Mesenchymal stem cell (in vitro differentiated cells and primary cell): Measurements from ENCODE around the gene SACM1L.

Source experiments
- DNase-seq: peaks from one replicate; pipeline ENCODE4 v3.0.0-alpha.2; 2013
- H2AFZ ChIP-seq: one replicate; pipeline ENCODE4 v1.6.1; 2013; ENCODE audit warnings: low read depth, mild to moderate bottlenecking, control low read depth, inconsistent platforms, low read length, moderate library complexity
- H2AK5ac ChIP-seq: 2 replicates; pipeline ENCODE4 v1.6.1; 2013; ENCODE audit warnings: low read length, moderate library complexity, mild to moderate bottlenecking, inconsistent platforms; ENCODE audit not compliant: severe bottlenecking
- H2BK120ac ChIP-seq: one replicate; pipeline ENCODE4 v1.6.1; 2013; ENCODE audit warnings: low read depth, mild to moderate bottlenecking, inconsistent platforms, low read length, moderate library complexity
- H2BK12ac ChIP-seq, 2 experiments: one replicate each; pipeline ENCODE4 v1.6.1; 2013; ENCODE audit warnings: inconsistent platforms in 2 of 2, low read length in 2 of 2, mild to moderate bottlenecking in 2 of 2, moderate library complexity in 2 of 2, control low read depth in 1 of 2
- H2BK15ac ChIP-seq: one replicate; pipeline ENCODE4 v1.6.1; 2013; ENCODE audit warnings: mild to moderate bottlenecking, low read depth, inconsistent platforms; ENCODE audit not compliant: poor library complexity, severe bottlenecking
- H2BK5ac ChIP-seq: 2 replicates; pipeline ENCODE4 v1.6.1; 2013; ENCODE audit warnings: low read depth, mild to moderate bottlenecking, low read length, control low read depth, inconsistent platforms; ENCODE audit not compliant: poor library complexity, severe bottlenecking
- H3K14ac ChIP-seq, 2 experiments: one replicate each; pipeline ENCODE4 v1.6.1; 2013; ENCODE audit warnings: inconsistent platforms in 2 of 2, low read length in 2 of 2, control low read depth in 1 of 2, mild to moderate bottlenecking in 1 of 2, moderate library complexity in 1 of 2
- H3K18ac ChIP-seq, 2 experiments: one replicate each; pipeline ENCODE4 v1.6.1; 2013; ENCODE audit warnings: inconsistent platforms in 2 of 2, low read length in 2 of 2, control low read depth in 1 of 2, low read depth in 1 of 2, mild to moderate bottlenecking in 1 of 2
- H3K23ac ChIP-seq, 2 experiments: one replicate each; pipeline ENCODE4 v1.6.1; 2013; ENCODE audit warnings: inconsistent platforms in 2 of 2, low read length in 2 of 2, mild to moderate bottlenecking in 2 of 2, moderate library complexity in 2 of 2, control low read depth in 1 of 2
- H3K27ac ChIP-seq: 2 replicates; pipeline ENCODE4 v1.5.1; 2013; ENCODE audit warnings: mild to moderate bottlenecking, moderate library complexity, low read length, control low read depth, inconsistent platforms; ENCODE audit not compliant: poor library complexity, severe bottlenecking
- H3K27me3 ChIP-seq, 2 experiments: 2 replicates each; pipeline versions ENCODE4 v1.6.1 to v1.7.0; 2013; ENCODE audit warnings: low read length in 2 of 2, mild to moderate bottlenecking in 2 of 2, moderate library complexity in 2 of 2, control low read depth in 1 of 2, inconsistent platforms in 1 of 2; ENCODE audit not compliant: control insufficient read depth in 1 of 2, insufficient read depth in 1 of 2
- H3K36me3 ChIP-seq, 2 experiments: 2 replicates each; pipeline versions ENCODE4 v1.6.1 to v1.7.0; 2013; ENCODE audit warnings: low read length in 2 of 2, control low read depth in 1 of 2, inconsistent platforms in 1 of 2, low read depth in 1 of 2, mild to moderate bottlenecking in 1 of 2; ENCODE audit not compliant: insufficient read depth in 2 of 2, control insufficient read depth in 1 of 2
- H3K4ac ChIP-seq, 2 experiments: one replicate each; pipeline ENCODE4 v1.6.1; 2013; ENCODE audit warnings: inconsistent platforms in 2 of 2, low read length in 2 of 2, mild to moderate bottlenecking in 2 of 2, moderate library complexity in 2 of 2, control low read depth in 1 of 2, low read depth in 1 of 2
- H3K4me1 ChIP-seq: 2 replicates; pipeline ENCODE4 v1.6.1; 2013; ENCODE audit warnings: low read depth, low read length, control low read depth; ENCODE audit not compliant: control insufficient read depth, insufficient read depth
- H3K4me2 ChIP-seq: 2 replicates; pipeline ENCODE4 v1.6.1; 2013; ENCODE audit warnings: low read length, mild to moderate bottlenecking, inconsistent platforms; ENCODE audit not compliant: poor library complexity, severe bottlenecking
- H3K4me3 ChIP-seq, 2 experiments: 2 replicates each; pipeline versions ENCODE4 v1.5.1 to v1.7.0; 2013; ENCODE audit warnings: low read length in 2 of 2, mild to moderate bottlenecking in 2 of 2, control low read depth in 1 of 2, low read depth in 1 of 2; ENCODE audit not compliant: insufficient read depth in 1 of 2
- H3K79me1 ChIP-seq: replicated peaks from 2 replicates; pipeline ENCODE4 v1.6.1; 2013; ENCODE audit warnings: mild to moderate bottlenecking, control low read depth, low read length, inconsistent platforms; ENCODE audit not compliant: poor library complexity, severe bottlenecking
- H3K9ac ChIP-seq: 2 replicates; pipeline ENCODE4 v1.7.0; 2013; ENCODE audit warnings: mild to moderate bottlenecking, low read length, moderate library complexity
- H3K9me3 ChIP-seq: 2 replicates; pipeline ENCODE4 v1.7.0; 2013; ENCODE audit warnings: mild to moderate bottlenecking, low read length; ENCODE audit not compliant: control insufficient read depth
- H4K8ac ChIP-seq: one replicate; pipeline ENCODE4 v1.6.1; 2013; ENCODE audit warnings: inconsistent platforms, mild to moderate bottlenecking, low read length, moderate library complexity
- H4K91ac ChIP-seq: one replicate; pipeline ENCODE4 v1.6.1; 2013; ENCODE audit warnings: mild to moderate bottlenecking, low read length, inconsistent platforms
- WGBS: methylation state at CpG from one replicate; pipeline ENCODE4 v1.1.7; 2013; ENCODE audit warnings: mixed read lengths; 5-methylcytosine and 5-hydroxymethylcytosine counted together

Gene SACM1L

DNA sequence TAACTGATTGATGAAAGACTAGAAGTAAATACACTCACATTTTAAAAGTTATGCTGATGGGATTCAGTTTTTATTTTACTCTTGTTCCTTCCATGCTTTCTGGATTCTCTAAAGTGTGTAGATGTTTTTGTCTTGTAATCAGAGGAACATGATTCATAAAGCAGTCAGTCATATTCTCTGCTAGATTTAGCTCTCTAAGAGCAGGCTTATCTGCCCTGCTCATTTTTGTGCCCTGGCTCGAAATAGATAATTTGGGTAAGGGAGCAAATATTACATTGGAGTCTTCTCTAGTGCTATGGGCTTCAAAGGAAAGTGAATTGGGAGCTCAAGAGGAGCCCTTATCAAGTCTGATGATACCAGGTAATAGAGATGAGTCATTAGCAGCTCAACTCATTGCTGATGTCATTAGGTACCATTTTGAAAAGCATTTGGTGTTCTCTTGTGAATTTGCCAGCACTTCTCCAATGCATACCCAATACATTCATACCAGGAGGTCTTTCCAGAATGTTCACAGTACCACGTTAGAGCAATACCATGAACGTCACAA, 27.7 kb downstream of the SACM1L start:
- Histone ChIP-seq H2BK120ac (no peak overlapping the region), H2BK12ac (no peak overlapping the region), H2BK15ac (no peak overlapping the region), H3K4me3 (no peak overlapping the region), H3K27me3 (no peaks in the 10 kb centered on the region), H3K36me3 (peaks cover 9 to 77% of the 10 kb centered on the region in 2 experiments), H3K23ac (no peak overlapping the region), H3K27ac (no peak overlapping the region), H2BK5ac (no peak overlapping the region), H3K9me3 (no peaks in the 10 kb centered on the region), H3K4me1 (no peaks in the 10 kb centered on the region), H4K91ac (no peak overlapping the region), H3K18ac (no peak overlapping the region), H3K9ac (no peak overlapping the region), H2AK5ac (no peak overlapping the region), H3K4ac (no peak overlapping the region), H3K4me2 (no peak overlapping the region), H3K14ac (no peak overlapping the region), H3K79me1 (peaks cover 14% of the 10 kb centered on the region), H2AFZ (no peak overlapping the region), H4K8ac (no peak overlapping the region)
- WGBS: 98% methylated on average over 3 of the region's 3 CpGs
- DNase-seq: no peak

DNA sequence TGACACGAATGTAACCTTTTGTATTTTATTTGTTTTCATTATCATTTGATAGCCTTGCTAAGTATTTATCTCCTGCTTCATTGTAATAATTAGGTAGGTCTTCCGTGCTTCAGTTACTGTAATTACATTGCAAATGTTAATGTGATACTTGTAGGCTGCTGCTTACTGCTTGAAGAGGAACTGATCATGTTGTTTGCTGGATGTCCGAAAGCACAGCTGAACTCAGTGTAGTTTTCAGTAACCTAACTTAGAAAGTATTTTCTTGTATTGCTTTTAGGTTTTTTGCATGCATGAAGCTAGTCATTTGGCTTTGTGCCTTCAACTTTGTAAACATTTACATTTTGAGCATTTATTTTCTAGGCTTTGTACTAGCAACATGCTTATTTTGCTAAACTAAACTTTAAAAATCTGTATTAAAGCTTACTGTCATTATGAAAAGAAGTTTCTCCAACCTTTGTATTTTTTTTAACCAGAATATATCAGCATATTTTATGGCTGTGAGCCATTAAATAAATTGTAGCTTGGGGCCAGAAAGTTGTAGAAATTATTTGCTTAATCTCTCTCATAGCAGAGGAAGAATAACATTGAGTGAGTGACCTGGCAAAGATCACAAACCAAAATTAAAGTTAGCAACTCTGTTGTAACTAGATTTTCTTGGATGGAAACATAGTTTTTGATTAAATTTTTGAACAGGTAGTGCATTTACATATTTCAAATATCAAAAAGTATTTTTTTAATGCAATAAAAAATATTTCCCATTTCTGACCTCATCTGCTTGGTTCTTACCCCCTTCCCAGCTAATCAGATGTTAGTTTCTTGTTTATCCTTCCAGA, 30.7 kb downstream of the SACM1L start:
- DNase-seq: peak; percentile 6
- no peak overlapping the region for H2BK5ac ChIP-seq
- WGBS: 92% methylated on average over 2 of the region's 3 CpGs
- H2AFZ ChIP-seq: no peak overlapping the region
- H3K18ac ChIP-seq: no peak overlapping the region
- H3K36me3 ChIP-seq: peaks cover 5 to 85% of the 10 kb centered on the region in 2 experiments
- peaks cover 6% of the 10 kb centered on the region for H3K79me1 ChIP-seq
- H3K23ac ChIP-seq: no peak overlapping the region
- no peak overlapping the region for H3K14ac ChIP-seq
- no peak overlapping the region for H2BK15ac ChIP-seq
- H4K91ac ChIP-seq: no peak overlapping the region
- no peak overlapping the region for H3K4me3 ChIP-seq
- H3K9me3 ChIP-seq: no peaks in the 10 kb centered on the region
- no peak overlapping the region for H3K9ac ChIP-seq
- H3K4ac ChIP-seq: no peak overlapping the region
- no peak overlapping the region for H3K27ac ChIP-seq
- H4K8ac ChIP-seq: no peak overlapping the region
- H2BK120ac ChIP-seq: no peak overlapping the region
- H2BK12ac ChIP-seq: no peak overlapping the region
- no peaks in the 10 kb centered on the region for H3K4me1 ChIP-seq
- no peak overlapping the region for H3K4me2 ChIP-seq
- no peaks in the 10 kb centered on the region for H3K27me3 ChIP-seq
- no peak overlapping the region for H2AK5ac ChIP-seq

DNA sequence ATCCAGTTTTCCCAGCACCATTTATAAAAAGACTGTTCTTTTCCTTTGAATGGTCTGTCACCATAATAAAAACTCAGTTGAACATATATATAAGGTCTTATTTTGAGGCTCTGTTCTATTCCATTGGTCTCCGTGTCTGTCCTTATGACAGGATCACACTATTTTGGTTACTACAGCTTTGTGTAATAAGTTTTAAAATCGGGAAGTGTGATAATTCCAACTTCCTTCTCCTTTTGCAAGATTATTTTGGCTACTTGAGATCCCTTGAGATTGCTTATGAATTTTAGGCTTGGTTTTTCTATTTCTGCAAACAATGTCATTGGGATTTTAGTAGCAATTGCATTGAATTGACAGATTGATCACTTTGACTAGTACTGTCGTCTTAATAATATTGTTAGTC, 35.7 kb downstream of the SACM1L start:
- Histone ChIP-seq H2AFZ (no peak overlapping the region), H4K91ac (no peak overlapping the region), H3K9me3 (no peaks in the 10 kb centered on the region), H3K4me3 (no peak overlapping the region), H2AK5ac (no peak overlapping the region), H2BK12ac (no peak overlapping the region), H3K27ac (no peak overlapping the region), H3K18ac (no peak overlapping the region), H3K36me3 (peaks cover 2 to 82% of the 10 kb centered on the region in 2 experiments), H3K4ac (no peak overlapping the region), H3K79me1 (peaks cover 3% of the 10 kb centered on the region), H2BK120ac (no peak overlapping the region), H3K4me1 (no peaks in the 10 kb centered on the region), H3K4me2 (no peak overlapping the region), H3K27me3 (no peaks in the 10 kb centered on the region), H4K8ac (no peak overlapping the region), H2BK15ac (no peak overlapping the region), H2BK5ac (no peak overlapping the region), H3K9ac (no peak overlapping the region), H3K14ac (no peak overlapping the region), H3K23ac (no peak overlapping the region)
- no peak for DNase-seq
- WGBS: 100% methylated on average over 1 of the region's 3 CpGs

DNA sequence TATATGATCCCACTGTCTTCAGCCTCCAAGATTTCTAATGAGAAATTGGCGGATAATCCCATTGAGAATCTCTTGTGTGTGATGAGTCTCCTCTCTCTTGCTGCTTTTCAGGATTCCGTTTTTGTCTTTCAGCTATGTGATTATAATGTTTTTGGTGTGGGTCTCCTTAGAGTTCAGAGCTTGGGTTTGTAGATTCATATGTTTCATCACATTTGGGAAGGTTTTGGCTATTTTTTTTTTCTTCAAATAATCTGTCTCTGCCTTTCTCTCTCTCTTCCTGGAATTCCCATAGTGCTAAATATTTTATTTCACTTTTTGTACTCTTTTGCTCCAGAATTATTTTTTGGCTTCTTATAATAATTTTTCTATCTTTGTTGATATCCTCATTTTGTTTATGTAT, 40.4 kb downstream of the SACM1L start:
- Histone ChIP-seq H3K4me2 (no peak overlapping the region), H3K14ac (no peak overlapping the region)
- 50% methylated on average over 2 of the region's 2 CpGs for WGBS

More for the DNA sequence above, 40.4 kb downstream of the SACM1L start:
- Histone ChIP-seq H4K8ac (no peak overlapping the region), H3K9me3 (no peaks in the 10 kb centered on the region), H2BK5ac (no peak overlapping the region), H2BK15ac (no peak overlapping the region), H2AK5ac (no peak overlapping the region), H3K18ac (no peak overlapping the region), H2BK12ac (no peak overlapping the region), H2AFZ (no peak overlapping the region), H3K79me1 (peaks cover 15% of the 10 kb centered on the region), H3K27me3 (no peaks in the 10 kb centered on the region), H3K4me3 (no peak overlapping the region), H2BK120ac (no peak overlapping the region), H3K4me1 (no peaks in the 10 kb centered on the region), H3K4ac (no peak overlapping the region), H4K91ac (no peak overlapping the region), H3K23ac (no peak overlapping the region), H3K36me3 (peaks cover 5 to 84% of the 10 kb centered on the region in 2 experiments), H3K27ac (no peak overlapping the region), H3K9ac (no peak overlapping the region)
- DNase-seq: no peak
